ENCODE data around the gene EFNA5. TPM values are rescaled to one million over a fixed set of nuclear protein-coding genes. Genes with fewer than 3 reads are reported as not detected.

The EFNA5 gene
- total and polyA plus RNA-seq, 2 of the 8 experiments (the other 6 are each of a cell fraction or from before 2014, with no cell fraction given) = 9.6 to 21.8 TPM

DNA sequence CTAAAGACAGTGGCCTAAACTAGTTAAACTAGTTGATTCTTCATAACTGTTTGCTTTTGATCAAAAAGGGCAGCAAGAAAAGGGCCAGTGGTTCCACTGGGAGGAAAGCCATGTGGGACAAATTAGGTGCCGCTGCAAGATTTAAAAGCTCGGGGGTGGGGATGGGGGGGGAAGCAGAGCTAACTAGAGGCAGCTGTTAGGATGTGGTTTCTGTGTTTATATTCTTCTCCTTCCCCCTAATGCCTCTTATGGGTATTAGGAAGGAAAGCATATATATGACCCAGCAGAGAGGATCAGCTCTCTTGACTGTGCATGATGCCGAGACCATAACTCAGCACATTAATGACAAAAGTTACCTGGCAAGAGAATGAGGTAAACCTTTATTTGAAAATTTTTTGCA lies 65.7 kb downstream of the EFNA5 start:
- Histone ChIP-seq H3K23ac (ENCODE audit: insufficient read length) (no peak overlapping the region), H2BK15ac (ENCODE audit: low read length) (no peak overlapping the region), H3K27me3 (replicated peaks in 1 of 4; ENCODE audit: control insufficient read depth in 3 of 4, extremely low read depth in 1 of 4, insufficient read depth in 3 of 4, low read length in 3 of 4) (no peaks in the 10 kb centered on the region), H2BK12ac (ENCODE audit: low read depth, low read length) (no peak overlapping the region), H2AK5ac (ENCODE audit: low read depth, low read length) (no peak overlapping the region), H3K36me3 (ENCODE audit: control insufficient read depth in 2 of 4, insufficient read depth in 4 of 4, low read length in 3 of 4) (no peaks in the 10 kb centered on the region), H3K4me1 (replicated peaks in 1 of 4; ENCODE audit: control insufficient read depth in 3 of 4, insufficient read depth in 4 of 4, low read length in 3 of 4) (peaks cover 0 to 20% (median 4%) of the 10 kb centered on the region in 4 experiments; a peak in 4 of 7 replicates), H3K79me1 (ENCODE audit: low read depth, low read length) (peaks cover 2% of the 10 kb centered on the region; the same call in 1 of the 2 replicates), H4K20me1 (replicated peaks in 1 of 2; ENCODE audit: control insufficient read depth in 1 of 2, insufficient read depth in 2 of 2, low read length in 2 of 2) (peaks cover 0 to 1% of the 10 kb centered on the region in 2 experiments), H3K18ac (ENCODE audit: extremely low read depth, low read length) (no peak overlapping the region), H3K79me2 (ENCODE audit: control insufficient read depth in 1 of 2, insufficient read depth in 2 of 2, low read length in 2 of 2) (peaks cover 4 to 25% of the 10 kb centered on the region in 2 experiments; a peak in 3 of 4 replicates), H2BK20ac (ENCODE audit: low read length) (no peak overlapping the region), H4K8ac (ENCODE audit: extremely low read depth, insufficient read depth, low read length) (no peak overlapping the region), H2AFZ (ENCODE audit: low read length) (no peak overlapping the region), H2BK120ac (replicated peaks; ENCODE audit: low read depth, low read length) (no peak overlapping the region), H3K4me3 (ENCODE audit: extremely low read depth in 1 of 4, insufficient read depth in 2 of 4, low read depth in 3 of 4, low read length in 4 of 4) (no peak overlapping the region), H3K23me2 (ENCODE audit: low read depth, low read length) (peaks cover 1% of the 10 kb centered on the region; the same call in 1 of the 2 replicates), H2BK5ac (ENCODE audit: low read depth, low read length) (no peak overlapping the region), H3K14ac (ENCODE audit: insufficient read length) (no peak overlapping the region), H3K9me3 (ENCODE audit: insufficient read depth in 2 of 2, low read depth in 1 of 2, low read length in 1 of 2) (no peaks in the 10 kb centered on the region), H3K4me2 (ENCODE audit: insufficient read depth in 1 of 2, low read depth in 2 of 2, low read length in 2 of 2) (no peak overlapping the region; a peak in 1 of 4 replicates), H3K9ac (replicated peaks in 1 of 4; ENCODE audit: extremely low read depth in 1 of 4, low read depth in 3 of 4, low read length in 3 of 4) (no peak overlapping the region), H3K27ac (ENCODE audit: low read depth, low read length) (no peak overlapping the region), H4K91ac (replicated peaks; ENCODE audit: insufficient read length, low read length) (no peak overlapping the region), H3K56ac (replicated peaks; ENCODE audit: insufficient read length, low read depth, low read length) (no peak overlapping the region), H4K5ac (ENCODE audit: insufficient read length, low read depth, low read length) (no peak overlapping the region), H3K4ac (replicated peaks; ENCODE audit: insufficient read length, low read depth, low read length) (no peak overlapping the region)
- DNase-seq (ENCODE audit: low read depth in 1 of 2, low spot score in 2 of 2) (no peak), FAIRE-seq (no peak)
- CTCF ChIA-PET (ENCODE audit: partially characterized antibody) = interaction anchor here (1.0 to 1.3 kb wide), 2 partner anchors 10 to 14 kb away, joined by 3 to 5 read pairs; no protein-coding TSS in a partner anchor
- POLR2A ChIA-PET (ENCODE audit: partially characterized antibody) = no interaction called here
- 82% methylated on average over 3 of the region's 3 CpGs; no CpG with 5 or more reads in 1 of the 2 experiments for WGBS, 2 experiments (ENCODE audit: extremely low coverage in 1 of 2, insufficient coverage in 1 of 2, insufficient read length in 1 of 2, insufficient replicate concordance in 2 of 2, low coverage in 1 of 2, low lambda C conversion rate in 2 of 2, missing lambda C conversion rate in 1 of 2)
- no peak for TF ChIP-seq SIX5 (IDR thresholded peaks at IDR 0.05; ENCODE audit: low read depth, low read length)
- TF ChIP-seq SIN3A (conservative IDR thresholded peaks at IDR 0.05 in 1 of 2, IDR thresholded peaks at IDR 0.05 in 1 of 2; ENCODE audit: low read depth in 1 of 2, low read length in 2 of 2) = no peak

Data from H1 (cell line).